GM06990 (cell line): ENCODE measurements around the gene MAPK8IP1.

Experiments used
- DNase-seq: peaks from one replicate; pipeline ENCODE4 v3.0.0-alpha.2; 2011; ENCODE audit not compliant: insufficient read length; ENCODE audit errors: extremely low read depth
- H3K27me3 ChIP-seq: replicated peaks from 2 replicates; pipeline ENCODE4 v1.6.0; 2011; ENCODE audit warnings: low read length; ENCODE audit not compliant: control insufficient read depth, insufficient read depth
- H3K36me3 ChIP-seq: 2 replicates; pipeline ENCODE4 v1.5.1; 2011; ENCODE audit warnings: low read length; ENCODE audit not compliant: control insufficient read depth, insufficient read depth
- H3K4me3 ChIP-seq: replicated peaks from 2 replicates; pipeline ENCODE4 v1.5.1; 2011; ENCODE audit warnings: low read depth, mild to moderate bottlenecking, control low read depth, low read length
- TF ChIP-seq, protein P1 (sequence below): IDR thresholded peaks from 2 replicates; pipeline ENCODE4 v1.5.1; 2011; ENCODE audit warnings: low read length, control low read depth, mild to moderate bottlenecking, inconsistent platforms; ENCODE audit not compliant: insufficient read depth, poor library complexity, severe bottlenecking

The MAPK8IP1 gene

DNA sequence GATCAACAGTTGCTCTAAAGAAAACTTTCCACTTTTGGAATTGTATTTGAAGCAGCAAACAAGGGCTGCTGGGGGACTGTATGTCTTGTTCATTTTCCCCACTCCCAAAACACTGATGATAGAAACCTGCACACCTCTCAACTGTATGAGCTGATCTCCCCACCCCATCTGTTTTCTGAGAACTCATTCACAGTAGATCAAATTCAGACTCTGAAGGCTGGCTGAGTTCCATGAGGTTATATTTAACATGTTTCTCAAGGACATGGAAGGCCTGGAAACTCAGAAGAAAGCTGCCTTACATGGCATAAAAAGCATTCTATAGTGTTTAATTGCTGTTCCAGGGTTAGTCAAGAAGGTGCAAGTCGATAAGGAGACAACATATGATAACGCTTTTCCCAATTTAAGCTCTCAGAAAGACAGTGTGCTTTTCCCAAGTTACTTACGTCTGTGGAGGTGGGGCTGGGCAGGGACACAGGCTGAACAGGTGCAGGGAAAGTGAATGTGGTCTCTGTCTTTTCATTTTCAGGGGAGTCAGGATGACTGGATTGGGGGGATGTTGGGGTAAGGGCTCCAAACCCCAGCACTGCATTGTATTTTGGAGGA is 60.0 kb downstream of the MAPK8IP1 start:
- TF ChIP-seq, protein P1, sequence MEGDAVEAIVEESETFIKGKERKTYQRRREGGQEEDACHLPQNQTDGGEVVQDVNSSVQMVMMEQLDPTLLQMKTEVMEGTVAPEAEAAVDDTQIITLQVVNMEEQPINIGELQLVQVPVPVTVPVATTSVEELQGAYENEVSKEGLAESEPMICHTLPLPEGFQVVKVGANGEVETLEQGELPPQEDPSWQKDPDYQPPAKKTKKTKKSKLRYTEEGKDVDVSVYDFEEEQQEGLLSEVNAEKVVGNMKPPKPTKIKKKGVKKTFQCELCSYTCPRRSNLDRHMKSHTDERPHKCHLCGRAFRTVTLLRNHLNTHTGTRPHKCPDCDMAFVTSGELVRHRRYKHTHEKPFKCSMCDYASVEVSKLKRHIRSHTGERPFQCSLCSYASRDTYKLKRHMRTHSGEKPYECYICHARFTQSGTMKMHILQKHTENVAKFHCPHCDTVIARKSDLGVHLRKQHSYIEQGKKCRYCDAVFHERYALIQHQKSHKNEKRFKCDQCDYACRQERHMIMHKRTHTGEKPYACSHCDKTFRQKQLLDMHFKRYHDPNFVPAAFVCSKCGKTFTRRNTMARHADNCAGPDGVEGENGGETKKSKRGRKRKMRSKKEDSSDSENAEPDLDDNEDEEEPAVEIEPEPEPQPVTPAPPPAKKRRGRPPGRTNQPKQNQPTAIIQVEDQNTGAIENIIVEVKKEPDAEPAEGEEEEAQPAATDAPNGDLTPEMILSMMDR: no peak
- no peak for DNase-seq
- H3K36me3 ChIP-seq: peaks cover 3% of the 10 kb centered on the region
- no peak overlapping the region for H3K4me3 ChIP-seq
- H3K27me3 ChIP-seq: no peaks in the 10 kb centered on the region

DNA sequence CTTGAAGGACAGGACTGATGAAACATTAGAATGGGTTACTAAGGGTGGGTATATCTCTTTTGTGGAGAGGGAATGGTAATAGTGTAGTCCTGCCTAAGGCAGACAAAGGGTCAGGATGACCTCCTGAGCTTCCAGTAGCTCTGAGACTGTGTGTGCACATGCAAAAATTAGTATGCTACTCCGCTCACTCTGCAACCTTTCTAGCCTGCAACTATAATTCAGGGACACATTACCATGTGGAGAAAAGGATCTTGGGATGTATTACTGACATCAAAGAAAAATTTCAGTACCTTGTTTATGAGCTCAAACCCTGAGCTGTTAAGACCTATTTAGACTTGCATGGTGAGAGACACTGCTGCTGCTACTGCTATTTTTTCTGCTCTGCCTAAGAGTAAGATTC is 62.4 kb downstream of the MAPK8IP1 start:
- Histone ChIP-seq H3K27me3 (no peaks in the 10 kb centered on the region), H3K4me3 (no peak overlapping the region), H3K36me3 (peaks cover 3% of the 10 kb centered on the region)
- DNase-seq: no peak
- TF ChIP-seq, protein P1: no peak

DNA sequence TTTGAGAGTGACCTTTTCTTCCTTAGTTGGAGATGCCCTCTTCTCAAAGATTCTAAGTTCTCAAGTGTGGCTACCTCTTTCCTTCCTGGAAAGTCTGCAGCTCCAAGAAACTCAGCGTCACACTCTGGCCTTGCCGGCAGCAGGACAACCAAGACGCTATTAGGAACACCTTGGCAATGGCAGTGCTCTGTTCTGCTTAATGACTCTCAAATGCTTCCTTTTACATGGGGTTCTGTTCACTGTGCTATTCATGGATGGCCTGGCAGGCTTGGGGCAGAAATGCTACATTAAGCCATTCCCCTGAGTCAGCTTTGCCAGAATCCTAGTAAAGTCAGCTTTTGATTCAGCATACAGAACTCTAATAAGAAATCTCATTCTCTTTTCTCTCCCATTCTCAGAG is 62.9 kb downstream of the MAPK8IP1 start:
- no peak for DNase-seq
- no peak overlapping the region for H3K4me3 ChIP-seq

DNA sequence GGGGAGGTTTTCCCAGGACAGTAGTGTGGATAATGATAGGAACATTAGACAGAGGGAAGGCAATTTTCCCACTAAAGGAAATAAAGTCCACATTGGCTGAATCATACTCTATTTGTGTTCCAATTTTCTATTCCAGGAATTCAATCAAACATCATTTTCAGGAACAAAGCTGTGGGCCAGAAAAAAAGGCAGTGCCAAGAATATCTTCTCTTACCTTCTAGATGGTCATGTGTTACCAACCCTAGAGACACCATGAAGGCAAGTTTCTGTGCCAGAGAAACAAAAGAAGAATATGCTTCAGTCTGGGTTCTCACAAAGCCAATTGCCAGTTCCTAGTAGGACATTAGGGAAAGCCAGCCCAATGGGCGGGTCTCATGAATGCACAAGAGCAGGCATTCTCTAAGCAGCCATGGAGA is 64.5 kb downstream of the MAPK8IP1 start:
- TF ChIP-seq, protein P1: no peak
- no peaks in the 10 kb centered on the region for H3K27me3 ChIP-seq
- H3K4me3 ChIP-seq: no peak overlapping the region
- DNase-seq: no peak
- H3K36me3 ChIP-seq: peaks cover 3% of the 10 kb centered on the region

More for the DNA sequence above, 62.9 kb downstream of the MAPK8IP1 start:
- TF ChIP-seq, protein P1: no peak
- H3K27me3 ChIP-seq: no peaks in the 10 kb centered on the region
- H3K36me3 ChIP-seq: peaks cover 3% of the 10 kb centered on the region
